Ovary (tissue), 3 donors: Measurements from ENCODE around the gene RAD23B.

Source experiments
- EP300 ChIP-seq: sonication (generic); formaldehyde crosslinking; IDR thresholded peaks from one replicate; pipeline ENCODE4 v1.6.1; 2017; ENCODE audit warnings: antibody characterized with exemption
- POLR2A ChIP-seq: fragments of 450-650 bp; IDR thresholded peaks from one replicate; pipeline ENCODE4 v1.6.1; 2017; ENCODE audit warnings: antibody characterized with exemption, mild to moderate bottlenecking, moderate library complexity
- TF ChIP-seq, protein P1 (sequence below), 3 donors: fragments of 450-650 bp in 2 of 3; fragments of 200-600 bp in 1 of 3; IDR thresholded peaks; one replicate each; pipeline versions ENCODE4 v1.5.1 to v1.8.0; 2016 to 2022; ENCODE audit warnings: antibody characterized with exemption in 3 of 3, mild to moderate bottlenecking in 1 of 3
- donor health status: DM: no; HTN: no; CAD: no.

- TF ChIP-seq, protein P1, sequence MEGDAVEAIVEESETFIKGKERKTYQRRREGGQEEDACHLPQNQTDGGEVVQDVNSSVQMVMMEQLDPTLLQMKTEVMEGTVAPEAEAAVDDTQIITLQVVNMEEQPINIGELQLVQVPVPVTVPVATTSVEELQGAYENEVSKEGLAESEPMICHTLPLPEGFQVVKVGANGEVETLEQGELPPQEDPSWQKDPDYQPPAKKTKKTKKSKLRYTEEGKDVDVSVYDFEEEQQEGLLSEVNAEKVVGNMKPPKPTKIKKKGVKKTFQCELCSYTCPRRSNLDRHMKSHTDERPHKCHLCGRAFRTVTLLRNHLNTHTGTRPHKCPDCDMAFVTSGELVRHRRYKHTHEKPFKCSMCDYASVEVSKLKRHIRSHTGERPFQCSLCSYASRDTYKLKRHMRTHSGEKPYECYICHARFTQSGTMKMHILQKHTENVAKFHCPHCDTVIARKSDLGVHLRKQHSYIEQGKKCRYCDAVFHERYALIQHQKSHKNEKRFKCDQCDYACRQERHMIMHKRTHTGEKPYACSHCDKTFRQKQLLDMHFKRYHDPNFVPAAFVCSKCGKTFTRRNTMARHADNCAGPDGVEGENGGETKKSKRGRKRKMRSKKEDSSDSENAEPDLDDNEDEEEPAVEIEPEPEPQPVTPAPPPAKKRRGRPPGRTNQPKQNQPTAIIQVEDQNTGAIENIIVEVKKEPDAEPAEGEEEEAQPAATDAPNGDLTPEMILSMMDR (IDR thresholded peaks at IDR 0.05) = no peak
- TF ChIP-seq POLR2A (no peak), EP300 (no peak)
Measured at GRCh38 chr9:107373809-107374208, 90.7 kb downstream of the RAD23B start.
